GM19025 (cell line): ENCODE measurements around the gene NFS1.
"Not testable (repeated sequence)": the region's sequence is repeated elsewhere in the genome, so short reads cannot be mapped to it uniquely, and the experiment has no call there.

ENCODE experiments used
- ATAC-seq: cut with Tn5 transposase; IDR thresholded peaks from one replicate; pipeline ENCODE4 v1.9.1; 2021; ENCODE audit warnings: mild to moderate bottlenecking, low read depth, moderate library complexity; ENCODE audit not compliant: unreplicated experiment

Gene NFS1

GRCh38 chr20:35685368-35685767 lies 13.8 kb downstream of the NFS1 start:
- ATAC-seq = not testable (repeated sequence)

DNA sequence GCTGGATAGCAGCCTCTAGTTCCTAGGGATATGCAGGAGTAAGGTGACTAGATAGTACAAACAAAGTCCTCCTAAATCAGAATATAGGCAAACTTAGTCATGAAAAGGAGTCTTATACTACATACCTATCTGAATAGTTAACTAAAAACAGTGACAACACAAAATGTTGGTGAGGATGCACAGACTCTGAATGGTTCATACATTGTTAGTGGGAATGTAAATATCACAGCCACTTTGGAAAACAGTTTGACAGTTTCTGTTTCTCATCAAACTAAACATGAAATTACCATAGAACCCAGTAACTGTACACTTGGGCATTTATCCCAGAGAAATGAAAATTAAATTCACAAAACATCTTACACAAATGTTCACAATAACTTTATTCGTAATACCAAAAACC lies 17.2 kb downstream of the NFS1 start:
- no peak for ATAC-seq

DNA sequence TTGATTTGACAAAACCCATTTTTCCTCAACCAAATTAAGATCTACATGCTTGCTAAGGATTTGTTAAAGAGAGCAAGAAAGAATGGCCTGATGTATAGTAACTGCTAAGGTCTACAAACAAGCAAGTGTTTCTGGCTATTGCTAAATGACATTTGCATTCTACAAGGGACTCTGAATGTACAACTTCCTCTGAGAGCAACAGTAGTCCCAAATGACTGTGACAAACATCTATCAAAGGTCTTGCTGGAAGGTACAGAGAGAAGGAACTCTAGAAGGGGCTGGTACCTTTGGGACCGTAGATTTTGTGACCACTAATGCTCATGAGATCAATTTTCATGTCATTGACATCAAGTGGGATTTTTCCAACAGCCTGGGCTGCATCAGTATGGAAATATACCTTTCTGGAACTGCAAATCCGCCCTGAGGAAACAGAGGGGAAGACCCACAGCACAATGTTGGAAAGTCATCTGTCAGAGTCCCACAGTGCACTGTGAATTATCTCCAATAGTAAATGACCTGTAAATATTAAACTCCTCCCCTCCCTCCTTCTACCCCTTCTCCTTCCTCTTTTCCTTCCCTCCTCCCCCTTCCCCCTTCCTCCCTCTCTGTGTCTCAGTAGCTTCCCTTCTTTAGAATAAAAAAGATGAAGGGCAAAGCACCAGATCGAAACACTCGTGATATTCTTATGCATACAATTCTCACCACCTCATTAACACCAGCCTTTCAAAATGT lies 18.5 kb downstream of the NFS1 start:
- no peak for ATAC-seq

DNA sequence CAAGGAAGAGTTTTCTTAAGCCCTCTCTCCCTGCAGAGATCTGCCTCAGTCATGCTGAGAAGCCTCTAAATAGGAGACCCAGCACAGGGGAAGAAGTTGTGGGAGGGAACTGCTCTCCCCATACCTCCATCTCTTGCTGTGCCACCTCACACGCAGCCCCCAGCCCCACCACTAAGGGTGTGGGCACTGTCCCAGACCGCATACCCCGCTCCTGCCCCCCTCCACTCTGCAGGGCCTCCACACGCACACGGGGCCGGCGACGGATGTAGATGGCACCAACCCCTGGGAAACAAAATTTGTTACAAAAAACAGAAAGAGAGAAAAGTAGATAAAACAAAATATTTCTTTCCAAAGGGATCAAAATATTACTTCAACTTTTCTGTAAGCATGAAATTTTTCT lies 24.2 kb downstream of the NFS1 start:
- no peak for ATAC-seq

DNA sequence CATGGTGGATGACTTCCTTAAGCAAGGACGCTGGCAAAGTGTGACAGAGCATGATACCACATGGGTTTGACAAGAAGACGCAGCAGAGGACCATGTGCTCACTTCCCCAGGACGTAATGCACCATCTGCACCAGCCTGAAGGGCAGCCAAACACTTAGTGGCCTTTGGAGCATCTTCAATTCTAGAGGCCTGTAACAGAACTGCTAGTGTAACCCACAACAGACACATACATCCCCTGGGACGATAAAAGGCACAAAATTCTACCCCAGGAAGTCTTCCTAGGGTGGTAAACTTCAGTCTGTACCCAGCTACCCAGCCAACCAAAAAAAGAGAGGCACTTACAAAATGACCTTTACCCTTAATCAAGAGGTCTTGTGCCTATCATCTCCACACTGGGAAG lies 25.3 kb downstream of the NFS1 start:
- no peak for ATAC-seq

GRCh38 chr20:35669681-35670080 lies 29.5 kb downstream of the NFS1 start:
- ATAC-seq = no peak

DNA sequence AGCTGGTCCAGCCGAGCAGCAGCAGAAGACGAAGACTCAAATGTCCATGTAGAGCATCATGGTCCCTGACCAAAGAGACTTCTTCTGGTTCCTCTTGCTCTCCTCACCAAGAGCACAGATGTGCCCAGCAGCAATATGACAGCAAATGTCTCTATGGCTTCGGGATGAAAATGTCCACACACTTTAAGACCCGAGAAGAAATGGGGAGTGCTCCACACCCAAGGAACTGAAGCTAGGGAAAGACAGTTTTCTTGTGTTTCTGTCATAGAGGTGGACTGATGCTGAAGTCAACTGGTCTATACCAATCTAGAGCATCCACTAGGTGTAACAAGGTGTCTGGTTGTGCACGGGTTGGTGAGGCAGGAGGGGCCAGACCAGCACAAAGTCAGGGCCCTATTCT lies 29.9 kb downstream of the NFS1 start:
- no peak for ATAC-seq

GRCh38 chr20:35665949-35666288 lies 33.2 kb downstream of the NFS1 start:
- ATAC-seq = no peak

DNA sequence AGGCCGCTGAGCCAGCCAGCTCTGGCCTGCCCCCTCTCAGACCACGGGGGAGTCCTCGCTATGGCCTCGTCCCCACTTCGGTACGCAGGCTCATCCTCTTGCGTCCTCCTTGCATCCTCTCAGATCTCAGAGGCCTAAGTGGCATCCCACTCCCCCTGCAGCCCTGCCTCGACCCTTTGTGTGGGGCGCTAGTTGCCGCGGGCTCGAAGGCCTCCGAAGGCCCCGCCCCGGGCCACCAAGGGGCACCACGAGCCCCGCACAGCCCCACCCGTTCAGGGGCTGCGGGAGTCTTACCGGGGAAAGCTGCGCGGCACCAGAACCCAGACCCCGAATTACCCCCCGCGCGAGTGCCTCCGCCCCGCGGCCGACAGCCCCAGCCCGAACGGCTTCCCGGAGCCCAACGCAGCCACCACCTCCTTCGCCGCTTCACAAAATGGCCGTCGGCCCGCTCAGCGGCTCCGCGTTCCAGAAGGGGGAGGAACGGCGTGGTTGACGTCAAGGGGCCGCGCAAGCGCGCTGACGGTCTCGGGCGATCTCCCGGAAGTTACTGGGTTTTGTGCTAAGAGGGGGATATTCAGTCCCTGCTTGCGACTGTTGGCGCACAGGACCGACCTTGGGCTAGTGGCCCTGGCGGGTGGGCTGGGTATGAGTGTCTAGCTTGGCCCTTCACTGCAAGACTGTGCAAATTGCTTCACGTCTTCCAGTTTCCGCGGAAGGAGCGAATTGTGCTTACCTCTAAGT lies 34.5 kb downstream of the NFS1 start, which contains the start of the genes CPNE1 and RBM12:
TSS of gene CPNE1 (minus strand) at position 435 of the 741 bp plus-strand sequence. CDS start 31,977 bp downstream, outside the sequence.
TSS of gene RBM12 (minus strand) at position 435 of the 741 bp plus-strand sequence. CDS start 9,578 bp downstream, outside the sequence.
- ATAC-seq = peak; percentile 71

GRCh38 chr20:35663516-35664465 lies 35.4 kb downstream of the NFS1 start:
- ATAC-seq = no peak

DNA sequence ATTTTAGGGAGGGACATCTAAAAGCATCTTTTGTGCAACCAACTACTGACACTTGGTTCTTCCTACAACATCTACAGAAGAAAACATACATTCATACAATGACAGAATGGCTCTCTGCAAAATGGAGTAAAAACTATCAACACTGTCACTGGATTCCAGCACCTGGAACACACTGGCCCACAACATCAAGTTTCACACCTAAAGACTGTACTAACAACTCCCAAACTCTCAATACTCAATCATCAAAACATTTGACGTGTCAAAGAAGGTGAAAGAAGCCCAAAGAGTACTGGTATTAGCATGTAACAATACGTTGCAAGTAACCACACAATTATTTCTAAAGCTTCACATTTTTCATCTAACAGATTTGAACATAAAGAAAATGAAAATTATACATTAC lies 36.6 kb downstream of the NFS1 start:
- no peak for ATAC-seq

GRCh38 chr20:35661908-35662307 lies 37.2 kb downstream of the NFS1 start:
- no peak for ATAC-seq

- no peak for ATAC-seq
These were observed 38.1 kb downstream of the NFS1 start for GRCh38 chr20:35661053-35661452.

- ATAC-seq = no peak
These were observed 38.8 kb downstream of the NFS1 start for GRCh38 chr20:35660122-35660937.

GRCh38 chr20:35657271-35657670 lies 41.9 kb downstream of the NFS1 start:
- no peak for ATAC-seq

DNA sequence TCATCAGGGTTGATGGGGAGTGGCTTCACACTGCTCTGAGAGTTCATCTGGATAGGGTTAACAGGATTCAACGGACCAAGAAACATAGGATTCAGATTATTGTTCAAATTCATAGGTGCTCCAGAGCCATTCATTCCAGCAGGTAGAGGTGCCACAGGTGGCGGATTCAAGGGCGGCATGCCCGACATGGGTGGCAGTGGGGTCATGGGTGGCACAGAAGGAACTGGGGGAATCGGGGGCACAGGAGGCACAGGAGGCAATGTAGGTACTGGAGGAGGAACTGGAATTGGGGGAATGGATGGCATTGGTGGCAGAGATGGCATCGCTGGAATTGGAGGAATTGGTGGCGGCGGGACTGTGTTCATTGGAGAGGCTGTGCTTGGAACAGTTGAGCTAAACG lies 44.7 kb downstream of the NFS1 start:
- no peak for ATAC-seq

DNA sequence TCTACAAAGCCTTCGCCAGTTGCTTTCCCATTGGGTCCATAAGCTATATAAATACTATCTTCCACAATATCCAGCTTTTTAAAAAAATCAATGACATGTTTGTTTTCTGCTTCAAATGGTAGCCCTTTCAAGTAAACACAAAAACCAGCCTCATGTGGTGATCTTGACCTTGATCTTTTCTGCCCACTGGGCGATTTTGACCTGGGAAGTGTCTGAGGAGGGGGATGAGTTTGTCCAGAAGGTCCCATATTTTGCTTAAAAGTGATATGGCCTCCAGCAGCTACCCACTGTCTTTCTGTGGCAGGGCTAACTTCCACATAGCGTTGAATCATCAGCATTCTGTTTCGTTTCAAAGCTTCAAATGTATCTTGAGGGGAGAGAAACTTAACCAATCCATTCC lies 45.3 kb downstream of the NFS1 start:
- ATAC-seq = no peak

DNA sequence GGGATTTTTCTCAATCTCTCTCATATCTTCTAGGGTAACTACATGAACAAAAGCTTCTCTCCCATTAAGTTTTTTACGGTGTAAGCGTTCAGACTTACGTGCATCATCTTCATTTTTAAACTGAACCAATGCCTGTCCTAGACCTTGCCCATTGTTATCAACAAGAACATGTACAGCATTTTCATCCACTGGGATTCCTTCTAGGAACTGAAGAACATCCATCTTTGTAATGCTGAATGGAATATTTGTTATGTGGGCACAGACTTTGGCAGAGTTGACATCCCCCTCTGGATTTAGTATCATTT lies 45.8 kb downstream of the NFS1 start:
- ATAC-seq = no peak

DNA sequence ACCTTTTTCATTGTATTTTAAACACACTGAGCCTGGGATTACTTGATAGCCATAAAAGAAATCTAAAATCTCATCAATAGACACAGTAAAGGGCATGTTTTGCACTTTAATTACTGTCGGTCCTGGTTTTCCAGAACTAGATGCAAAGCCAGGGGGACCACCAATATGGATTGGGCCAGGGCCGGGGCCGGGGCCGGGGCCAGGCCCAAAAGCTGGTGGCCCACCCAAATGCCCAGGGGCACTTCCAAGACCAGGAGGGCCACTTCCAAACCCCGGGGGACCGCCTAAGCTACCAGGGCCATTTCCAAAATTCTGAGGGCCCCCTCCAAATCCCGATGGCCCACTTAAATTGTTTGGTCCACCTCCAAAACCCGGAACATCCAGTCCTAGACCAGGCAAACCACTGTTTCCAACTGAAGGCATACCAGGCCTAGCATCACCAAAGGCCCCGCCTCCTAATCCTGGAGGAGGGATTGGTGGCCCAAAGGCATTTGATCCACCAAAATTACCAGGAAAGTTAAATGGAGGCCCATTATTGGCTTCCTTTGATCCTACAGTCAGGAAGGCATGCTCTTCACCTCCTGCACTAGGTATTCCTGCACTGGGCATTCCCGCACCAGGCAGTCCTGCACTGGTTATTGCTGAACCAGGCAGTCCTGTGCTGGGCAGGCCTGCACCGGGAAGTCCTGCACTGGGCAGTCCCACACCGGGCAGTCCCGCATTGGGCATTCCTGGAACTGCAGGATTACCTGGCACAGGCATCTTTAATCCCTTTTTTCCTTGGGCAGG lies 46.3 kb downstream of the NFS1 start:
- no peak for ATAC-seq
